ENCODE results near the gene ENOPH1. TPM values are rescaled to one million over a fixed set of nuclear protein-coding genes. Genes with fewer than 3 reads are reported as not detected.

Gene ENOPH1
- total RNA-seq, 2 experiments from 2014 or later: 78.9 to 83.5 TPM

DNA sequence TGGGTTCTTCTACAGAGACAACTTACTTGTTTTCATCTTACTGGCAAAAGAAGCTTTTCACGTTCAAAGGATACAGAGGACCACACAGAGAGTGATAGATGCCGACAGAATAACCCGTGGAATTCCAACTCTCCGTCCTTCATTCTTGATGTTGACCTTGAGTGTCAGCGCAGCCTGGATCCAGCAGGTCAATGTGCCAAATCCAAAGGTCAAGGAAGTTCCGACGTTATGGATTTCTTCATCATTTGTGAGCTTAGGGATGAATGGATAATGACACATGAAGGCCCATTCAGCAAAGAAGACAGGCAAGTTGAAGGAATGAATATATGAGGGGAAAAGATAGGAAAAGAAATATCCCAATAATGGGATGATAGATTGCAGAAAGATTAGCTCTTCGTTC, 59.6 kb downstream of the ENOPH1 start:
- intact Hi-C loops (cut with micrococcal nuclease): no loop called here
- no peak overlapping the region for H3K4me3 Mint-ChIP-seq
- ChIA-PET CTCF (interaction anchor here (0.7 to 1.2 kb wide), 3 partner anchors 12 to 249 kb away, joined by 3 to 4 read pairs (median 3); no protein-coding TSS in a partner anchor), POLR2A (interaction anchor here (0.9 kb wide), 1 partner anchor 17 kb away, joined by 3 read pairs; no protein-coding TSS in a partner anchor)
- TF ChIP-seq, protein P1, sequence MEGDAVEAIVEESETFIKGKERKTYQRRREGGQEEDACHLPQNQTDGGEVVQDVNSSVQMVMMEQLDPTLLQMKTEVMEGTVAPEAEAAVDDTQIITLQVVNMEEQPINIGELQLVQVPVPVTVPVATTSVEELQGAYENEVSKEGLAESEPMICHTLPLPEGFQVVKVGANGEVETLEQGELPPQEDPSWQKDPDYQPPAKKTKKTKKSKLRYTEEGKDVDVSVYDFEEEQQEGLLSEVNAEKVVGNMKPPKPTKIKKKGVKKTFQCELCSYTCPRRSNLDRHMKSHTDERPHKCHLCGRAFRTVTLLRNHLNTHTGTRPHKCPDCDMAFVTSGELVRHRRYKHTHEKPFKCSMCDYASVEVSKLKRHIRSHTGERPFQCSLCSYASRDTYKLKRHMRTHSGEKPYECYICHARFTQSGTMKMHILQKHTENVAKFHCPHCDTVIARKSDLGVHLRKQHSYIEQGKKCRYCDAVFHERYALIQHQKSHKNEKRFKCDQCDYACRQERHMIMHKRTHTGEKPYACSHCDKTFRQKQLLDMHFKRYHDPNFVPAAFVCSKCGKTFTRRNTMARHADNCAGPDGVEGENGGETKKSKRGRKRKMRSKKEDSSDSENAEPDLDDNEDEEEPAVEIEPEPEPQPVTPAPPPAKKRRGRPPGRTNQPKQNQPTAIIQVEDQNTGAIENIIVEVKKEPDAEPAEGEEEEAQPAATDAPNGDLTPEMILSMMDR (IDR thresholded peaks at IDR 0.05): no peak
- no peak overlapping the region for H3K27ac Mint-ChIP-seq
- no peak for ATAC-seq
- DNase-seq: no peak
- no peaks in the 10 kb centered on the region for H3K36me3 Mint-ChIP-seq (ENCODE audit: low read depth)
- no peaks in the 10 kb centered on the region for H3K9me3 Mint-ChIP-seq
- H3K4me1 Mint-ChIP-seq (ENCODE audit: low read depth): no peaks in the 10 kb centered on the region
- no peaks in the 10 kb centered on the region for H3K27me3 Mint-ChIP-seq

GRCh38 chr4:82491251-82491960, 61.0 kb downstream of the ENOPH1 start:
- H3K4me1 Mint-ChIP-seq (ENCODE audit: low read depth): no peaks in the 10 kb centered on the region
- CTCF ChIA-PET: interaction anchor here (0.7 to 1.2 kb wide), 2 partner anchors 23 to 248 kb away, joined by 3 read pairs; no protein-coding TSS in a partner anchor

DNA sequence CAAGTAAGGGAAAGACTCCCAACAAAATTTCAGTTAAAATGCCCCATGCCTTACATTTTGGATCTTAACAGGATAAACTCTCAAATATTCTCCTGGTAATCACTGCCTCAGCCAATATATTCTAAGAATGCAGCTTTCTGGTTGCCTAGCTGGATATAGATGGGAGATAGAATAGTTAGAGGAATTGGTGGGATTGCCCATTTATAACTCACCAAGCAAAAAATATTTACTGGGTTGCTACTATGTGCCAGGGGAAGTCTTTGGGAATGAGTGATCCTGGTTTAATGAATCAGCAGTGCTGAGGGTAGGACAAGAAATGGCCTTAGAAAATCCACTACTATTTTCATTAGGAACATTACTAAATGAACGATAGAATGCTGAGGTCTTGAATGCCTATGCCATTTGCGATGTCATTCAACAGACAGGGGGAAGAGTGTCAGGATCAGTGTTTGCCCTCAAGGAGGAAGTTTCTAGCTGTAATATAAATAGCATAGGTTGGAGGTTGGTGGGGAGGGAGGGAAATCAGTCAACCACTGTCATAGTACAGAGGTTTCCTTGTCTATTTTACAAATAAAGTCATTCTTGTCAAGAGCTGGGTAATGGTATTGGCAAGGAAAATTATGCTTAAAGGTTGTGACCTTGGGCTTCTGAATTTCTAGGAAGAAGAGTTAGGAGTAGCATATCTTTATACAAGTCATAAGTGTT, 63.5 kb downstream of the ENOPH1 start:
- ATAC-seq: no peak
- no peak overlapping the region for H3K27ac Mint-ChIP-seq

More at GRCh38 chr4:82491251-82491960, 61.0 kb downstream of the ENOPH1 start:
- H3K36me3 Mint-ChIP-seq (ENCODE audit: low read depth): no peaks in the 10 kb centered on the region
- H3K27ac Mint-ChIP-seq: no peak overlapping the region
- DNase-seq: no peak
- no peak for ATAC-seq
- TF ChIP-seq, protein P1 (IDR thresholded peaks at IDR 0.05): no peak
- H3K9me3 Mint-ChIP-seq: no peaks in the 10 kb centered on the region
- H3K4me3 Mint-ChIP-seq: no peak overlapping the region
- POLR2A ChIA-PET: no interaction called here
- intact Hi-C loops (cut with micrococcal nuclease): no loop called here
- no peaks in the 10 kb centered on the region for H3K27me3 Mint-ChIP-seq

GRCh38 chr4:82495666-82496065, 65.3 kb downstream of the ENOPH1 start:
- Mint-ChIP-seq H3K9me3 (no peaks in the 10 kb centered on the region), H3K27ac (no peak overlapping the region), H3K4me3 (no peak overlapping the region), H3K4me1 (ENCODE audit: low read depth) (no peaks in the 10 kb centered on the region), H3K27me3 (no peaks in the 10 kb centered on the region), H3K36me3 (ENCODE audit: low read depth) (no peaks in the 10 kb centered on the region)
- CTCF ChIA-PET: no interaction called here
- ATAC-seq: no peak
- no peak for DNase-seq
- intact Hi-C loops (cut with micrococcal nuclease): no loop called here
- TF ChIP-seq, protein P1 (IDR thresholded peaks at IDR 0.05): no peak
- POLR2A ChIA-PET: no interaction called here

More for the DNA sequence above, 63.5 kb downstream of the ENOPH1 start:
- POLR2A ChIA-PET: no interaction called here
- no peak for DNase-seq
- H3K4me1 Mint-ChIP-seq (ENCODE audit: low read depth): no peaks in the 10 kb centered on the region
- CTCF ChIA-PET: no interaction called here
- no peaks in the 10 kb centered on the region for H3K9me3 Mint-ChIP-seq
- H3K36me3 Mint-ChIP-seq (ENCODE audit: low read depth): no peaks in the 10 kb centered on the region
- intact Hi-C loops (cut with micrococcal nuclease): no loop called here
- no peaks in the 10 kb centered on the region for H3K27me3 Mint-ChIP-seq
- no peak overlapping the region for H3K4me3 Mint-ChIP-seq
- TF ChIP-seq, protein P1 (IDR thresholded peaks at IDR 0.05): no peak

DNA sequence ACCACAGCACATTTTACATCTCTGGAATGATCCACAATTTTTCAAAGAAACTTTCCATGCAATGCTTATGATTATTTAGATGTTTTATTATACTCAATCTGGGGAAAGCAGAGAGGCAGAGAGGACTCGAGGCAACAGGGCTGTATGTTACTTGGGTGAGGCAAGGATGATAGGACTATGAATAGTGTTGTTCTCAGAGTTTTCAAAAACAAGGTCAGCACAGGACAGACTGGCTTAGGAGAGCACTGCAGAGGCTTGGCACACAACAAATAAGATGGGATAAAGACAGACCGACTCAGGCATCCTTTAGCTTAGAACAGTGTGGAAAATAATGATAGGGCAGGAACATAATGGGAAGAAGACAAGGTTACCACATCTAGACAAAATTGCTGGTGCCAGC, 66.0 kb downstream of the ENOPH1 start:
- DNase-seq (no peak), ATAC-seq (no peak)
- Mint-ChIP-seq H3K27ac (no peak overlapping the region), H3K4me1 (ENCODE audit: low read depth) (no peaks in the 10 kb centered on the region), H3K36me3 (ENCODE audit: low read depth) (no peaks in the 10 kb centered on the region), H3K27me3 (no peaks in the 10 kb centered on the region), H3K4me3 (no peak overlapping the region), H3K9me3 (no peaks in the 10 kb centered on the region)
- CTCF ChIA-PET: no interaction called here
- intact Hi-C loops (cut with micrococcal nuclease): no loop called here
- POLR2A ChIA-PET: no interaction called here
- TF ChIP-seq, protein P1 (IDR thresholded peaks at IDR 0.05): no peak
